ENCODE results near the gene PPP3R2. TPM values are rescaled to one million over a fixed set of nuclear protein-coding genes. Genes with fewer than 3 reads are reported as not detected.

PPP3R2 gene, protein sequence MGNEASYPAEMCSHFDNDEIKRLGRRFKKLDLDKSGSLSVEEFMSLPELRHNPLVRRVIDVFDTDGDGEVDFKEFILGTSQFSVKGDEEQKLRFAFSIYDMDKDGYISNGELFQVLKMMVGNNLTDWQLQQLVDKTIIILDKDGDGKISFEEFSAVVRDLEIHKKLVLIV
- not detected for polyA plus RNA-seq (ENCODE audit: insufficient read length)

DNA sequence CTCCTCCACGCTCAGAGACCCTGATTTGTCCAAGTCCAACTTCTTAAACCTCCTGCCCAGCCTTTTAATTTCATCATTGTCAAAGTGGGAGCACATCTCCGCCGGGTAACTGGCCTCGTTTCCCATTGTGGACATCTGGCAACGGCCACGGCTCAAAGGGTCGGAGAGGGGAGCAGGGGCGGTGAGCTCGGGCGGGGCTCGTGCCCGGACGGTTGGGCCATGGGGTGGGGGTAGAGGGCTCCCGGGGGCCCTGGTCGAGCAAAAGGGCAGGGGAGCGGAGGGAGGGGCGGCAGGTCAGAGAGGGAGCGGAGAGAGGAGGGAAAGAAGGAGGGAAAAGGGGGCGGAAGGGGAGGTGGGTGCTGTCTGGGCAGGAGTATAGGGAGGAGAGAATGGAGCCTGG is at the start of gene PPP3R2:
TSS of gene PPP3R2 (minus strand) at position 174 of the 400 bp plus-strand sequence. CDS start at position 126, 48 bp downstream.
- no peak for DNase-seq (ENCODE audit: low read depth)

DNA sequence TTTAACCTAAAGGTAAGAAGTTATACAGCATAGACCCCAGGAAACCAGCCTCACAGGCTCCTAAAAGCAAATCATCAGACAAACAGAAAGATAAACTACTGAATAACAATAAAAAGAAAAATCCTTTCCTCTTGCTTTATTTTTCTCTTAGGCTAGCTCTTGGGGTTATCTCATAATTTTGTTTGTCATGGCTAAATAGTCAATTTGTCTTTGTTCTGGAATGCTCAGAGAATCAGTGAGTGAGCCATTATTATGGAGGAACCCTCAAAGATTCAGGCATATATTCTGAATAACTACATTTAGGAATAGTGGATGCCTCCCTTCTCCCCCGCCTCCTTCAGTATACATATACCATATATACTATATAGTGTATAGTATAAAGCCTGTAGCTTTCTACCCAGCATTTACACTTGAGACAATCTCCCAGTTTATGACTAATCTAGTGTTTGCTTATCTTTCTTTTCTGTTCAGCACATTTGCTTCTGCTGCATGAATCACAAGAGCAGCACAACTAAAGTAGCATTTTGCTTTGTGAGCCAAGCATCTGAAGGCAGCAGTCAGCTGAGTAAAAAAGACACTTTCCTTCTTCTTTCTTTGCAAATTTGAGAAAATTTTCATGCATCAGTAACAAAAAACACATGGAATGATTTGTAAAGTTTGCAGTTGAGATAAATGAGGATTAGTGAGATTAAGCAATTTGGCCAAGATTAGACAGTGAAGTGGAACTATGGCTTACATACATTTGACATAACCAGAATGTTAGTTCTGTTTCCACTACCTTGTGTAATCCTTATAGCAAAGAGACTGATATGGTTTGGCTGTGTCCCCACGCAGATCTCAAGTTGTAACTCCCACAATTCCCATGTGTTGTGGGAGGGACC is 45.3 kb upstream of the PPP3R2 start:
- no peak for DNase-seq (ENCODE audit: low read depth)

DNA sequence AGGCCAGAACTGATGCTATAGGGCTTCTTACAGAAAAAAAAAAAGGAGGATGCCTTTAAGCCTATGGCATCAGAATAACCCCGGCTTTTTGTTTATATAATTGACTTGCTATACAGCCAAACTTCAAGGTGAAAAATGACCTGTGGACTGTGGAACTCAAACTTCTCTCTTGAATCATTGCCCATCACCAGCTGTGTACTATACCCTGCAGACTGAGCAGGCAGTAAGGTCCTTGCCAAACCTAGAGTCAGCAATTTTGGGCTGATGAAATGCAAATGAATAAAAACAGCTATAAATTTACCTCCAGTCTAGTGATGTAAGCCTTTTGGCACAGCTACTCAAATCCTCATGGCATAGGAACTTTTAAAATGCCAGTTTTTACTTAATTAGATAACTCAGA is 44.5 kb upstream of the PPP3R2 start:
- DNase-seq (ENCODE audit: low read depth) = no peak

DNA sequence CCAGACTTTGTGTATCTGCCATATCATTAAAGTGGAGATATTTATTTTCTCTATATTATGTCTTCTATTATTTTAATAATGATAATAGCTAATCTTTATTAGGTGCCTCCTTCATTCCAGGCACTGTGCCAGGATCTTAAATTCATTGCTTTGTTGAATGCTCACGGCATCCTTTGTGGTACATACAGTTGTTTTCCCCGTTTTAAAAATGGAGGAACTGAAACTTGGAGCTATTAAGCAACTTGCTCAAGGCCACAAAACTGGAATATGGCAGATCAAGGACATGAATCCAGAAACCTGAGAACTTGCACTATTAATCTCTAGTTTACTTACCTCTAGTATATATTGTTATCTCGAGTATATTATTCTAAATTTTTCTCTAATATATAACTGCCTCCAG is 41.5 kb upstream of the PPP3R2 start:
- no peak for DNase-seq (ENCODE audit: low read depth)

DNA sequence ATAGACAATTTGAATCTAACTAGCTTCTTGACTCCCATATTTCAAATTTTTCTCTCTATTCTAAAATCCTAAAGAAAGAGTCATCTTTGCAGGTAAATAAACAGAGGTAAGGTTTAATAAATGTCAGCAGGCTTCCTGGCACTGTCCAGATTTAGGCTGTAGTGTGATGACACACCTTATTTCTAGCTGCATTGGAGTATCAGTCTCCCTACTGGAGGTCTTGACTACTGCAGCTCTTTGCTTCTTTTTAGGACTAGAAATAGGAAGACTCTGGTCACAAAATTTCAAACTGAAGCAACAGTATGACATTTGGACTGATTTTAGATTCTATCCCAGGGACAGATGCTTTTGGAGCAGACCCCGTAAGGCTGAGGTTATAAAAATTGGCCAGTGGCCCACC is 40.7 kb upstream of the PPP3R2 start:
- DNase-seq (ENCODE audit: low read depth) = no peak

DNA sequence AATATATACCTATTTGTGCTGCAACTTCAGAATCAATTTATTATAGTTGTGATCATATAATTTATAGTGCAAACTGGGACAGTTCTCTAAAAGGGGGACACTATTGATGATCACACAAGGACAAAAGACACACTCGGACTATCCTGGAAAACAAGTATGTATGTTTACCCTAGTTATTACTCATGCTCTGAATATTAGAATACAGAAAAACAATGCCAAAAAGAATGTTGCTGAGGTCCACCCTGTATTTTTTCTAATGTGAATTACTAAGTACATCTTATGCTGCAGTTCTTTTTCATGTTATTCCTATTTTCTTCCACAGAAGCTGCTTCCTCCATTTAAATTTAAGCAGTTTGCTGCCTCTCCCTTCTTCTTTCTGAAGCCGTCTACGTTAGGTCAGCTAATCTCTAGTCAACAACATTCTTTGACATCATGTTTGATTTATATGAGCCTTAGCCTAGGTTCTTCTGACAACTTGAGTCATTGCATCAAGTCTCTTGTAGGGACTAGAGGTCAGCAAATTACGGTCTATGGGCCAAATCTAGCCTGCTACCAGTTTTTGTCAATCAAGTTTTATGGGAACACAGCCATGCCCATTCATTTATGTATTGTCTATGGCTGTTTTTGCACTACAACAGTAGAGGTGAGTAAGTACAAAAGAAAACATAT is 40.1 kb upstream of the PPP3R2 start:
- no peak for DNase-seq (ENCODE audit: low read depth)

DNA sequence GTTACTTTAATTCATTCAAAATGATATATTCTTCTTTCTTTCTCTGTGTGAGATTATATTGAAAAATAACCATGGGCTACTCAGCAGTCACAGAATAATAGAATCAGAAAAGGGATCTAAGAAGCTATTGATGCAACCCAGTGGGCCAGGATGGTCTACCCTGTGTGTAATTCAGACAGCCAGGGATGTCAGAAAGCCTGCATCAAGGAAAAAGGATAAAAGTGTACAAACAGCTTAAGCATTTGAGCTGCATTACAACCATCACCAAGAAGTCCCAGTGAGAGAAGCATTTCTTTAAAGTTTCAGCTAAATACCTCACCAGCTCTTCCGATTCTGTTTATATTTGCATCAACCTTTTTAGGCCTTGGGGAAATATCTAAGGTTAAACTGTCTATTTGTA is 37.8 kb upstream of the PPP3R2 start:
- DNase-seq (ENCODE audit: low read depth) = no peak

DNA sequence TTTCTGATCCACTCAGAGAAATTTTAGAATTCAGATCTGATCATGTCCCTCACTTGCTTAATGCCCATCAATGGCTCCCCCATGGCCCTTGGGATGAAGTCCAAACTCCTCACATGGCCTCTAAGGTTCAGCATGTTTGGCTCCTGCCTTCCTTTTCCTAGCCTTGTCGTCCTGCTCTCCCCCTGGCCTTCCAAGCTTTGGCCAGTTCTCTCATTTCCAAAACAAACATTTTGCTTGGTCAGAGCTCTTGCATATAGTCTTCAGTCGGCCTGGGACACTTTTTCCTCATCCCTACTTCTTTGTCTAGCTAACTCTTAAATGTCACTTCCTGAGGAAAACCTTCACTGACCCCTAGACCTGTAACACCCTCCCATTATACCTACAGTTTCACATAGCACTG is 37.1 kb upstream of the PPP3R2 start:
- DNase-seq (ENCODE audit: low read depth) = no peak

DNA sequence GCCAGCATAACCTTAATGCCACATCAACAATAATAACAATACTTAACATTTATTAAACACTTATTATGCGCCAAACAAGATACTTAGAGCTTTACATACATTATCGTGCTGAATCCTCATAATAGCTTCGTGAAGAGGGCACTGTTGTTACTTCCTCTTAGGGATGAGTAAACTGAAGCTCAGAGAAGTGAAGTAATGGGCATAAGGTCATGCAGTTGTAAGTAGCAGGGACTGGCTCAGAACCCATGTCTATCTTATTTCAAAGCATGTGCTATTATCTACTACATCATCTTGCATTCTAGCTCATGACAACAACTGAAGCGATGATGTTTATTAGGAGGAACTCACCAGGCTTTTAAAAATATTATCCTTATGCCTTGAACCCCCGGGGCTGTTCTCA is 34.9 kb upstream of the PPP3R2 start:
- no peak for DNase-seq (ENCODE audit: low read depth)

DNA sequence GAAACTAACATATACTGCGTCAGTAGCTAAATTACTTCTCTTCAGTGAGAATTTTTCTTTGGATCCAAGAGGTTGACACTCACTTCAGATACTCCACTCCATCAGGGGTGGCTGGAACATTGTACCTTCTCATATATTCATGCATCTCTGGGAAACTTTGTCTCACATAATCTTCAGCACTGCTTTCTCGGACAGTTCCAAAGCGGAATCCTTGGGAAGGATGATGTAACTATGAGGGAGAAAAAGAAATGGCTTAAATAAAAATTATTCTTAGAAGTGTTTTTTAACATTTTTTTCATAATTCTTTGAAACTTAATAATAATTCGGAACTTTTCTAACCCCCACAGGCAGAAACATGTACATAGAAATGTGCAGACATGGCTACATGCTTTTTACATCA is 33.4 kb upstream of the PPP3R2 start:
- DNase-seq (ENCODE audit: low read depth) = peak; percentile 13

DNA sequence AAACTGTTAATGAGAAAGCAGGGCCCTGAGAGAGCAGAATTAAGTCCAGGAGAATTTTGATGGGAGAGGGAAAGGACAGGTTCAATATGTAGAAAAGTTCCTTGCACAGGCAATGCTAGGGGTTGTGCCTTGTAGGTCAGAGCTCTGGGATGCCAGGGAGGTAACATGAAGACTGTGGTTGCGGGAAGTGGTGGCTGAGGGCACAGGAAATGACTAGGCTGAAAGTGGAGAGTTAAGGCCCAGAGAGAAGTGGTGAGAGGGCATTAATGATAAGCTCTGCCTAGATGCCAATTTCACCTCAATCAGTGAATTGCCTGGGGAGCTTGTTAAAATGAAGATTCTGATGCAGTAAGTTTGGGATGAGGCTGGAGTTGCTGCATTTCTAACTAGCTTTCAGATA is 31.5 kb upstream of the PPP3R2 start:
- DNase-seq (ENCODE audit: low read depth) = no peak

DNA sequence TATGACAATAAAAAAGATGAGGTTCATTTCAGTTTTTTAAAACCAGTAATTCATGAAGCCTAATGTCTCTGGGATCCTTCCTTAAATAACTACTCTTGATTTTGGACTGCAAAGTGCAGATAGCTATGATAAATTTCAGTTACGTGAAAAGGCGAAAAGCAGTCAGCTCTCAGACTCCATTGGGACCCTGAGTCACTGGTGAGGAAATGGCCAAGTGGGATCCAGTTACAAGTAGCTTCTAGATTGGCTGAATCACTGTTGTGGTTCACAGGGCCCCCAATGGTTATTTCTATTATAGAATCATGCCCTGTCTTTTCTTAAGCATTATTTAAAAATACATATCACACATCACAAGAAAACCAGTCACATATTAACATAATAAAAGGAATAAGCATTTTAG is 31.1 kb upstream of the PPP3R2 start:
- no peak for DNase-seq (ENCODE audit: low read depth)

DNA sequence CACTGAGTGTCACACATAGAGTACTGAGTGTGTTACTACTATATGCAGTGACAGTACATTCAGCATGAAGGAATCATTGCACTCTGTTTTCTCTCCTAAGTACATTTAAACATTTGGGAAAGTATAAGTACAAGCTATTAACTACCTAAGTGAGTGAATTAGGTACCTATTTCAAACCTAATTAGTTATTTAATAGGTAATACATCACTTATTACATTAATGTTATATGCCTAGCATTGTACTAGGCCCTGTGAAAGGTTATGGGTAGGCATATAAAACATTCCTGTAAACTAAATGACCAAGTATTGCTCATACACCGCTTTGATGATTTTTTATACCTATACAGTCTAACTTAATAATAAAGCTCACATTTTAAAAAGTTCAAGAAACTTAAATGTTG is 25.7 kb upstream of the PPP3R2 start:
- no peak for DNase-seq (ENCODE audit: low read depth)

DNA sequence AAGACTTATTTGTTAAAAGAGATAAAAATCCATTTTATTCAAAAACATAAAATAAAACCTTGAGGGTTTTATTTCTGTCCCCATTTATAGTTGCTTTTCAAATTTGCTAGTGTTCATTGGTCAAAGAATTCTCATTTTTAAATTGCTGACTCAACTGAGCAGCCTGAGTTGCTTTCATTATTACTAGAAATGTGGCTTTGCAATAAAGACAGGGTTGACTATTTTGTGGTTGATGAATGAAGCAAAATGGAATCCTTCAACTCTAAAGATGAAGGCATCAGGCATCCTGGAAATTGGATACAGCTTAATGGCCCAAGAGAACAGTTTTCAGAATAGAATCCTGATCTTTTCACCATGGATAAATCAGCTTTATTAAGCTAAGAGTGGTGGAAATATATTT is 23.9 kb upstream of the PPP3R2 start:
- no peak for DNase-seq (ENCODE audit: low read depth)

DNA sequence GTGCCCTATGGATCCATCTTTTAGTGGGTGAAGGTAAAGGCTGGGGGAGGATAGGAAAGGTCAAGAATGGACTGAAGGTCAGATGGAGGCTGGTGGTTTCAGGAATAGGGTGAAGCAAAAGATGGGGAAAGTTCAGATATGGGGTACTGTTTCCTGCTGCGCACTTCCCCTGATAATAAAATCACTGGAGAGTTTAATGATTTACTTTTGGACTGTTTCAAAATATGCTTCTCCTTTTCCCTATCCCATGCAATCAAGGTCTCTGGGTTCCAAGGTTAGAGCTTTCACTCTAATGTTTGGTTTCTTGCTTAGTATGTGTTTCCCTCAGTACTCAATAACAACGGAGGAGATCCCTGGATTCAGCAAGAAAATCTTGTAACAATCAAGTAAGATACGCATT is 10.8 kb upstream of the PPP3R2 start:
- no peak for DNase-seq (ENCODE audit: low read depth)

DNA sequence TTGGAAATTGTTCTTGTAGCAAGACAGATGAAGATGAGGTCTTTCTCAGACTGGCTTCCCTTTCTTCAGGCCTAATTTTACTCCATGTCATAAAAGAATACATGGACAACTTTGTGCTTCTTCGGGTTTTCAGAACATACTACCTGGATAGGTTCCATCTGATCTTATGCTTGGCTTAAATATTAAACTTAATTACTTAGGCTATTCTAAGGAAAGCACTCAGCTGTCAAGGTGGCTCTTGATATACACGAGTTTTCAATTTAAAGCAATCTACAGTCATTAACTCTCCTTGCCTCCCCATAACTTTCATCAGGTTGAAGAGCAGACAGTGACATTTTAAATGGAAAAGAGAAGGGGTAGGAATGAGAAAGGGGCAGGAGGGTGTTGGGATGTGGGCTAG is 9.5 kb upstream of the PPP3R2 start:
- no peak for DNase-seq (ENCODE audit: low read depth)

DNA sequence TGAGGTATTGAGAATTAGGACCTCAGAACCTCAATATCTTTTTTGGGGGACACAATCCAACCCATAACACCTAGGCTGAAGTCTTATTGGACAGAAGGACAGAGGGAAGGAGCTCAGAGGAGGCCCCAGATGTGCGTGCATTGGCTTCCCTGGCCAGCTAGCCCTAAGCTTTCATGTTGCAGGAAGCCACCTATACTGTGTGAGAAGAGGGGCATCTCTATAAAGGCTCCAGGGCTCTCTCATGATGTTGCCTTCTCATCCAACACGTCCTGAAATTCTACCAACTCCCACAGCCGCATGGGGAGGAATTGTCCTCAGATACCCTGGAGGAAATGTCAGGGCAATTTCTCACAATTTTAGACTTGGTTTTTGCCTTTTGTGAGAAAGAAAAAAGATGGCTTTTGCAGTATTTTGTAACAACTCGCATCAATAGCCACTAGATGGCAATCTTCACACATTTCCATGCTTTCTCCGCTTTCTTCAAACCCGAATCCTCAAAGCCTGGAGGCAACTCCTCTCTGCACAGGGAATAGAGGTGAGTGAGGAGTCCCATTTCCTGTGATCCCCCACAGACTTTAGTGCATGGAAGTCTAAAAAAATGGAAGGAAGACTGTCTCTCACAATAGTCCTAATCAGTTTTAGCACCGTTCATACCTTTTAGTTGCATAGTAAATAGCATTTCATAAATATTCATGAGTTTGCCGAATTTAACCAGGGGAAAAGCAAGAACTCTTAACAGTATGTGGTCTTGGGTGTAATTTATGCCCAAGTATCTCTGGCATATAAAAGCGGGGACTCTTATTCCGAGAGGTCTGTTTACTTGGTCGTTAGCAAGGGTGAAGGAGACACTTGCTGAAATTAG is 7.4 kb upstream of the PPP3R2 start:
- peak; percentile 26 for DNase-seq (ENCODE audit: low read depth)

DNA sequence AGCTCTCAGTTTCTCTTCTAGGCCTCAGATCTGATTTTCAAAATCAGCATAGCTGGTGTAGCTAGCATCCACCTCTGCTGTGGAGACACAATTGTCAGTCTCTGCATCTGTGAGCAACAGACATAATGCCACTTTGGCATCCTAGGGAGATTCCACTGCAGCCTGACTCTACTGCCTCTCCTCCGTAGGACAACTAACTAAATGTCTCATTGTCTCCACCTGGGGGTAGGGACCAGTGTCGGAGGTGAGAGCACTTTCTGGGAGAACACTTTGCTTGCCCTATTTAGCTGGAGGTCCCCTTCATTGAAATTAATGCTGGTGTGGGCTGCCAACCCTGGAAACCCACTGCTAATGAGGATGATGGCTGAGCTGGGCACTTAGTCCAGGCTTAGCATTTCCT is 1.4 kb downstream of the PPP3R2 start:
- DNase-seq (ENCODE audit: low read depth) = no peak

DNA sequence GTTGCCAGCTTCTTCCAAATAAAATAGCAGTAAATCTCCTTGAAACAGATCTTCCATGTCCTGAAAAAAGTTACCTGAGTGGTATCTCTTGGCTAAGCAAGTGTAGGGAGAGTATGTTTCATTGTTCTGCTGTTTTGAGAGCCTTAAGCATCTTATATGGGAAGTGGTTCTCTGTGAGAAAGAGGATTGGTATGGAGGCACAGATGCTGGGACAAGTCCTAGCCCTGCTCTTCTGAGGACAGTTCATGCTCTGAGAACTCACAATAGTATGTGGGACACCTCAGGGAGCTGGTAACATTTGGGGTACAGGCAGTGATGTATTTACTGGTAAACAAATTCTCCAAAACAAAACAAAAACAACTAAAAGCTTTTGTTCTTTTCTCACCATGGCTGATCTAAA is 2.0 kb downstream of the PPP3R2 start:
- no peak for DNase-seq (ENCODE audit: low read depth)

DNA sequence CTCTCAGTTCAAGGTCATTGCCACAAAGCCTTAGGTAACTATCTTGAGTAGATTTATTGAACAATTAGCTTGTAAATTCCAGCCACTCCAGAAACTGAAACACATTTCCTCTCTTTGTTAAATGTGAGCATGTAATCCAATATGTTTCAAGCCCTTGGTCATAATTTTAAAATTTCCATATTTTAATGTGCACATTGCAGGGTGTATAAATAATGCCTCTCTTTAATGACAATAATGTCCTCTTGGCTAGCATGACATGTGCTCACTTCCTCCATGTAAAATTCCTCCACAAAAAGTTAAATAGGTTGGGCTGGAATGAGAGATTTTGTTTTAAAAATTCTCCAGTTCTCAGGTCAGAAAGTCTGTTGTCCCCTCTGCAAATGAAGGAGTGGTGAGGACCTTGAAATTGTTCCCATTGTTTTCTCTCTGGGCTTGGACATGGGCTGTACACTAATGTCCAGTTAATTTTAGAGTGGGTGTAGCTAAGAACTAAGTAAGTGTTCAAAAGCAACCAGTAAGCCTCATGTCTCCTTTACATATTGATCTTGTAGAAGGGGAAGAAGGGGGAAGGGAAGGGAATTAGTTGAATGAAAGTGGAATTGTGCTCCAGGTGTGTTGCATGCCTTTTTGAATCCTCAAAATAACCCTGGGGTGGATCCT is 2.9 kb downstream of the PPP3R2 start:
- DNase-seq (ENCODE audit: low read depth) = no peak

DNA sequence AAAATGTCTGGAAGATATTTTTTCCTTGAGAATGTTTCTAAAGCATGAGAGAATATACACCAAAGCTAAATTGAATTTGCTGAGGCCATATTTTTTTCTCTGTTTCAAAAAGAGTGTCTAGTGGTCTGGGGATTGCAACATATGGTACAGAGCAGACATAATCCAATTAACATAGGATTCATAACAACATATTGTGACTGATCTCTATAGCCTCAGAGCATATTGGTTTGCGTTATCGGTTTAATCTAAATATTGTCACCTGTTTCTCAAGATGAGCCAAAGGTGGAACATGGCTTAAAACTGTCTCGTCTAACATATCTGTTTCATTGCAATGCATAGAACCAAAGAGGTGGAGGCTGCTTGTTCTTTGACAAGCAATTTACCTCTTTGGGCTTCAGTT is 3.9 kb downstream of the PPP3R2 start:
- DNase-seq (ENCODE audit: low read depth) = no peak
